Neuronal stem cell (in vitro differentiated cells): Measurements from ENCODE around the gene CDC123.

Experiments used
- DNase-seq: peaks from one replicate; pipeline ENCODE4 v3.0.0-alpha.2; 2013; ENCODE audit warnings: low spot score
- H2AFZ ChIP-seq: one replicate; pipeline ENCODE4 v1.6.1; 2013; ENCODE audit warnings: mild to moderate bottlenecking, low read length, inconsistent platforms
- H2AK5ac ChIP-seq: 2 replicates; pipeline ENCODE4 v1.6.1; 2013; ENCODE audit warnings: low read depth, mild to moderate bottlenecking, inconsistent platforms, low read length, moderate library complexity, mixed read lengths
- H2BK120ac ChIP-seq: 2 replicates; pipeline ENCODE4 v1.6.1; 2013; ENCODE audit warnings: low read depth, mild to moderate bottlenecking, inconsistent platforms, low read length, moderate library complexity, mixed read lengths
- H2BK12ac ChIP-seq: one replicate; pipeline ENCODE4 v1.6.1; 2013; ENCODE audit warnings: low read length, inconsistent platforms
- H2BK15ac ChIP-seq: 2 replicates; pipeline ENCODE4 v1.6.1; 2013; ENCODE audit warnings: mild to moderate bottlenecking, low read length, inconsistent platforms, mixed read lengths
- H2BK5ac ChIP-seq: one replicate; pipeline ENCODE4 v1.6.1; 2013; ENCODE audit warnings: inconsistent platforms, mild to moderate bottlenecking, low read length, moderate library complexity
- H3K14ac ChIP-seq: one replicate; pipeline ENCODE4 v1.6.1; 2013; ENCODE audit warnings: low read length, inconsistent platforms
- H3K18ac ChIP-seq: 2 replicates; pipeline ENCODE4 v1.6.1; 2013; ENCODE audit warnings: low read length, inconsistent platforms
- H3K23ac ChIP-seq: 2 replicates; pipeline ENCODE4 v1.6.1; 2013; ENCODE audit warnings: low read depth, mild to moderate bottlenecking, mixed read lengths, low read length, inconsistent platforms; ENCODE audit not compliant: poor library complexity
- H3K27ac ChIP-seq: replicated peaks from 3 replicates; pipeline ENCODE4 v1.5.1; 2013; ENCODE audit warnings: low read length, inconsistent platforms
- H3K27me3 ChIP-seq, 3 experiments: 2 replicates each; pipeline ENCODE4 v1.6.1; 2013; ENCODE audit warnings: low read length in 3 of 3, mild to moderate bottlenecking in 2 of 3, inconsistent platforms in 1 of 3, low read depth in 1 of 3, mixed read lengths in 1 of 3, moderate library complexity in 1 of 3; ENCODE audit not compliant: control insufficient read depth in 3 of 3, insufficient read depth in 3 of 3
- H3K36me3 ChIP-seq, 2 donors: replicated peaks in 1 of 2; 2 replicates each; pipeline ENCODE4 v1.6.1; 2013; ENCODE audit warnings: low read length in 2 of 2; ENCODE audit not compliant: control insufficient read depth in 2 of 2, insufficient read depth in 2 of 2
- H3K4ac ChIP-seq: 2 replicates; pipeline ENCODE4 v1.6.1; 2013; ENCODE audit warnings: inconsistent platforms, mild to moderate bottlenecking, low read length, moderate library complexity
- H3K4me1 ChIP-seq, 2 donors: 1 replicate in 1 of 2; 2 replicates in 1 of 2; pipeline ENCODE4 v1.6.1; 2013; ENCODE audit warnings: low read length in 2 of 2, low read depth in 1 of 2; ENCODE audit not compliant: control insufficient read depth in 2 of 2, insufficient read depth in 1 of 2
- H3K4me2 ChIP-seq: one replicate; pipeline ENCODE4 v1.6.1; 2013; ENCODE audit warnings: mild to moderate bottlenecking, low read length, inconsistent platforms; ENCODE audit not compliant: insufficient read depth, poor library complexity, severe bottlenecking
- H3K4me3 ChIP-seq, 2 donors: 2 replicates each; pipeline ENCODE4 v1.5.1; 2013; ENCODE audit warnings: low read length in 2 of 2, mild to moderate bottlenecking in 2 of 2, inconsistent platforms in 1 of 2, moderate library complexity in 1 of 2
- H3K79me1 ChIP-seq: one replicate; pipeline ENCODE4 v1.6.1; 2013; ENCODE audit warnings: low read depth, mild to moderate bottlenecking, inconsistent platforms, low read length, moderate library complexity
- H3K9ac ChIP-seq: one replicate; pipeline ENCODE4 v1.6.1; 2013; ENCODE audit warnings: mild to moderate bottlenecking, low read depth, low read length, inconsistent platforms; ENCODE audit not compliant: poor library complexity
- H3K9me3 ChIP-seq, 2 donors: replicated peaks in 1 of 2; 2 replicates each; pipeline versions ENCODE3 to v1.6.1; 2013; ENCODE audit warnings: low read length in 2 of 2, mild to moderate bottlenecking in 2 of 2, inconsistent platforms in 1 of 2, low read depth in 1 of 2, mixed read lengths in 1 of 2, moderate library complexity in 1 of 2; ENCODE audit not compliant: control insufficient read depth in 2 of 2, insufficient read depth in 1 of 2
- H4K8ac ChIP-seq: one replicate; pipeline ENCODE4 v1.6.1; 2013; ENCODE audit warnings: low read depth, mild to moderate bottlenecking, inconsistent platforms, low read length, moderate library complexity
- H4K91ac ChIP-seq: one replicate; pipeline ENCODE4 v1.6.1; 2013; ENCODE audit warnings: low read length, low read depth, mild to moderate bottlenecking, inconsistent platforms; ENCODE audit not compliant: poor library complexity
- WGBS, 2 donors: extraction: QIAGEN DNeasy Blood & Tissue Kit; methylation state at CpG; one replicate each; pipeline ENCODE4 v1.1.7; 2013; ENCODE audit warnings: missing lambda C conversion rate in 2 of 2, mixed read lengths in 1 of 2; ENCODE audit not compliant: insufficient read length in 2 of 2, insufficient replicate concordance in 1 of 2; ENCODE audit errors: extremely low coverage in 2 of 2; 5-methylcytosine and 5-hydroxymethylcytosine counted together

Gene CDC123

DNA sequence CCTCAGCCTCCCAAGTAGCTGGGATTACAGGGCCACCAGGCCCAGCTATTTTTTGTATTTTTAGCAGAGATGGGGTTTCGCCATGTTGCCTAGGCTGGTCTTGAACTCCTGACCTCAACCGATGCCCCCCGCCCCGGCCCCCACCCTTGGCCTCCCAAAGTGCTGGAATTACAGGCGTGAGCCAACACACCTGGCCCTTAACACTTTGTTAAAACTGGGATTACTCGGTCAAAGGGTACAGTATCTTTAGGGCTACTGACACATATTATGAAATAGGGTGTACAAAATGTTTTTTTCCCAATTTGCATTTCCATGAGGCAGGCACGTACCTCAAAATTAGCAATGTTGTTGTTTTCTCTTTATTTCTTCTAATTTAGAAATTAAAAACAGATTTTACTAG lies 11.8 kb upstream of the CDC123 start:
- H2AK5ac ChIP-seq = no peak overlapping the region
- peaks cover 0 to 10% of the 10 kb centered on the region in 2 donors for H3K4me1 ChIP-seq
- no peaks in the 10 kb centered on the region for H3K27me3 ChIP-seq
- H4K91ac ChIP-seq = no peak overlapping the region
- no peak overlapping the region for H3K23ac ChIP-seq
- no peak overlapping the region for H2BK12ac ChIP-seq
- H3K14ac ChIP-seq = no peak overlapping the region
- no CpG with 5 or more reads among the region's 7 CpGs for WGBS, 2 donors
- H3K18ac ChIP-seq = no peak overlapping the region
- H2BK5ac ChIP-seq = no peak overlapping the region
- no peak overlapping the region for H3K9ac ChIP-seq
- no peak overlapping the region for H3K4me3 ChIP-seq
- no peak overlapping the region for H3K4me2 ChIP-seq
- H2AFZ ChIP-seq = no peak overlapping the region
- H2BK15ac ChIP-seq = no peak overlapping the region
- peaks cover 12 to 70% of the 10 kb centered on the region in 2 donors for H3K36me3 ChIP-seq
- H3K9me3 ChIP-seq = no peaks in the 10 kb centered on the region
- peaks cover 1% of the 10 kb centered on the region for H3K79me1 ChIP-seq
- no peak overlapping the region for H3K4ac ChIP-seq
- no peak overlapping the region for H3K27ac ChIP-seq
- H4K8ac ChIP-seq = no peak overlapping the region
- no peak for DNase-seq
- no peak overlapping the region for H2BK120ac ChIP-seq

DNA sequence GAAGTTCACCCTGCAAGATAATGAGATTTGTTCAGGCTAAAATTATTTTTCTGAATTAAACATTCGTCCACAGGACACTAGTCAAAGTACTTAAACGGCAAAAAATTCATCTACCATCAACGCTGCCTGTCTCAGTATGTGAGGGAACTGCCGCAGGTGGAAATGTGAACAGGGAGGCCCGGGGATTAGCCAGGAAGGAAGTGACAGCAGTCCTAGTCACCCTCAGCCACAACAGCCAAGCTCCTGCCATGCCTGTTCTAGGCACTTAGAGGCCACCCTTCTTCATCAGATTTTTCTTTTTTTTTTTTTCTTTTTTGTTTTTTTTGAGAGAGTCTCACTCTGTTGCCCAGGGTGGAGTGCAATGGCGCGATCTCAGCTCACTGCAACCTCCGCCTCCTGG lies 9.7 kb upstream of the CDC123 start:
- H2AK5ac ChIP-seq = no peak overlapping the region
- no peaks in the 10 kb centered on the region for H3K4me1 ChIP-seq
- no peak overlapping the region for H3K27ac ChIP-seq
- H3K23ac ChIP-seq = no peak overlapping the region
- H3K9me3 ChIP-seq = no peaks in the 10 kb centered on the region
- no peak overlapping the region for H3K9ac ChIP-seq
- no peak overlapping the region for H3K14ac ChIP-seq
- no peak overlapping the region for H2BK12ac ChIP-seq
- WGBS, 2 donors = no CpG with 5 or more reads among the region's 8 CpGs
- H2BK5ac ChIP-seq = no peak overlapping the region
- no peaks in the 10 kb centered on the region for H3K27me3 ChIP-seq
- no peak overlapping the region for H2BK120ac ChIP-seq
- H4K8ac ChIP-seq = no peak overlapping the region
- H2AFZ ChIP-seq = no peak overlapping the region
- H3K4me2 ChIP-seq = no peak overlapping the region
- no peak for DNase-seq
- peaks cover 1% of the 10 kb centered on the region for H3K79me1 ChIP-seq
- no peak overlapping the region for H2BK15ac ChIP-seq
- no peak overlapping the region for H3K4me3 ChIP-seq
- H3K4ac ChIP-seq = no peak overlapping the region
- H3K18ac ChIP-seq = no peak overlapping the region
- H4K91ac ChIP-seq = no peak overlapping the region
- H3K36me3 ChIP-seq = peaks cover 9 to 59% of the 10 kb centered on the region in 2 donors

DNA sequence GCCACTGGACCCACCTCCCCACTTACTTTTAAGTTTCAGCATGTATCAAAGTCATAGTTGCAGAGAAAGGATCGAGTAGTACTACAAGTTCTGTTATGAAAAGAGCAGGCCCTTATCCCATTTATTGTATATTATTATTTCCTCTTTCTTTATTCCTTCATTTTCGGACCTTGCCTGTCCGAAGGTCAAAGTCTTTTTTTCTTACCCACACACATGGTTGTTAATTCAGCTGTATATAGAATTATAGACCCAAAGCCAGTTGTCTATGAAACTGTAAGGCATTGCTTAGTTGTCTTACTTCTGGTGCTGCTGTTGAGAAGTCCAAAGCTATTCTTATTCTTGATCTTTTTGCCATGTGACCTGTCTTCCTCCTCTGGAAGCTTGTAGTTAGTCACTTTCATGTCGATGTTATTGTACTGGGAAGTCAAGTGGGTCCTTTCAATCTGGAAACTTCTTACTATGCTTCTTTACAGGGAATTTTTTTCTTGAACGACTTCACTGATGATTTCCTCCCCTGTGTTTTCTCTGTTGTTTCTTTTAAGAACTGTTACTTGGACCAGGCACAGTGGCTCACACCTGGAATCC lies 8.6 kb upstream of the CDC123 start:
- H3K18ac ChIP-seq = no peak overlapping the region
- H2AFZ ChIP-seq = no peak overlapping the region
- no peak overlapping the region for H3K14ac ChIP-seq
- no peaks in the 10 kb centered on the region for H3K9me3 ChIP-seq
- H3K4me2 ChIP-seq = no peak overlapping the region
- no peak overlapping the region for H4K8ac ChIP-seq
- no peak overlapping the region for H4K91ac ChIP-seq
- H2BK15ac ChIP-seq = no peak overlapping the region
- H3K36me3 ChIP-seq = peaks cover 7 to 60% of the 10 kb centered on the region in 2 donors
- H3K27me3 ChIP-seq = no peaks in the 10 kb centered on the region
- no peaks in the 10 kb centered on the region for H3K4me1 ChIP-seq
- no peak overlapping the region for H3K4me3 ChIP-seq
- WGBS, 2 donors = no CpG with 5 or more reads among the region's 5 CpGs
- H2BK120ac ChIP-seq = no peak overlapping the region
- no peak overlapping the region for H3K23ac ChIP-seq
- no peak overlapping the region for H2BK5ac ChIP-seq
- no peaks in the 10 kb centered on the region for H3K79me1 ChIP-seq
- no peak overlapping the region for H3K9ac ChIP-seq
- H2BK12ac ChIP-seq = no peak overlapping the region
- no peak overlapping the region for H3K27ac ChIP-seq
- no peak overlapping the region for H3K4ac ChIP-seq
- DNase-seq = no peak
- no peak overlapping the region for H2AK5ac ChIP-seq

DNA sequence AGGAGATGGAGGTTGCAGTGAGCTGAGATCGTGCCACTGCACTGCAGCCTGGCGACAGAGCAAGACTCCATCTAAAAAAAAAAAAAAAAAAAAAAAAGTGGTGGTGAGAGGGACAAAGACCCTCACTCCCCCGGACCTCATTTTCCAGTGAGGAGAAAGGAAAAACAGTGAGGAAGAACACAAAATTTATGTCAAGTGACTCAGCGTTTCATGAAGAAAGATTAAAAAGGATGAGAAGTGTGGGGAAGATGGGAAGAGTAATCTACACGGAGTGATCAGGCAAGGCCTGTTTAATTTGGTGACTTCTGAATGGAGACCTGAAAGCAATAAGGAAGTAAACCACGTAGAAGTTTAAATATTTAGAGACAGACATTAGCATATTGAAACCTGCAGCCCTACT lies 7.3 kb upstream of the CDC123 start:
- Histone ChIP-seq H3K4me2 (no peak overlapping the region), H3K4me3 (no peak overlapping the region), H2AFZ (no peak overlapping the region), H4K91ac (no peak overlapping the region), H2BK12ac (no peak overlapping the region), H3K27me3 (no peaks in the 10 kb centered on the region), H2BK15ac (no peak overlapping the region), H2AK5ac (no peak overlapping the region), H3K18ac (no peak overlapping the region), H3K36me3 (peaks cover 9 to 58% of the 10 kb centered on the region in 2 donors), H3K4ac (no peak overlapping the region), H3K79me1 (no peaks in the 10 kb centered on the region), H3K9ac (no peak overlapping the region), H2BK120ac (no peak overlapping the region), H2BK5ac (no peak overlapping the region), H4K8ac (no peak overlapping the region), H3K4me1 (no peaks in the 10 kb centered on the region), H3K14ac (no peak overlapping the region), H3K23ac (no peak overlapping the region), H3K9me3 (no peaks in the 10 kb centered on the region), H3K27ac (no peak overlapping the region)
- WGBS, 2 donors = no CpG with 5 or more reads among the region's 6 CpGs
- no peak for DNase-seq
